DND-41 (cell line): Measurements from ENCODE around the gene PLAC8L1.

Experiments used
- CTCF ChIP-seq: IDR thresholded peaks from 2 replicates; pipeline ENCODE4 v1.5.1; 2012; ENCODE audit warnings: borderline replicate concordance, low read length, moderate library complexity, mild to moderate bottlenecking; ENCODE audit not compliant: poor library complexity, severe bottlenecking; ENCODE audit errors: extremely low read depth
- EZH2 ChIP-seq: IDR thresholded peaks from 3 replicates; pipeline ENCODE4 v1.6.1; 2012; ENCODE audit warnings: borderline replicate concordance, low read depth, mild to moderate bottlenecking, moderate library complexity, low read length, inconsistent platforms; ENCODE audit not compliant: severe bottlenecking

- TF ChIP-seq CTCF: no peak
- TF ChIP-seq EZH2: no peak
These were observed 70.8 kb downstream of the PLAC8L1 start for GRCh38 chr5:146034605-146035004.
